HEK293 (cell line): Measurements from ENCODE around the gene MTA1.

Experiments used
- ATF2 ChIP-seq: fragments of 450-650 bp; formaldehyde crosslinking; IDR thresholded peaks from 2 replicates; pipeline ENCODE4 v1.5.1; 2016; ENCODE audit warnings: missing biosample characterization, missing genetic modification characterization, low read depth
- CTCF ChIP-seq: fragments of 450-650 bp; formaldehyde crosslinking; IDR thresholded peaks from 2 replicates; pipeline ENCODE4 v1.5.1; 2016; ENCODE audit warnings: missing biosample characterization, missing genetic modification characterization
- REST ChIP-seq: fragments of 450-650 bp; formaldehyde crosslinking; IDR thresholded peaks from 2 replicates; pipeline ENCODE4 v1.5.1; 2016; ENCODE audit warnings: missing biosample characterization, missing genetic modification characterization
- ZBTB49 ChIP-seq: fragments of 450-650 bp; formaldehyde crosslinking; IDR thresholded peaks from 2 replicates; pipeline ENCODE4 v1.5.1; 2016; ENCODE audit warnings: missing biosample characterization, missing genetic modification characterization, low read depth
- ZNF114 ChIP-seq: fragments of 450-650 bp; formaldehyde crosslinking; IDR thresholded peaks from 2 replicates; pipeline ENCODE4 v1.5.0; 2017; ENCODE audit warnings: missing biosample characterization, missing genetic modification characterization
- ZNF133 ChIP-seq: fragments of 450-650 bp; formaldehyde crosslinking; IDR thresholded peaks from 2 replicates; pipeline ENCODE4 v1.5.1; 2016; ENCODE audit warnings: missing biosample characterization, missing genetic modification characterization
- ZNF211 ChIP-seq: fragments of 450-650 bp; formaldehyde crosslinking; IDR thresholded peaks from 2 replicates; pipeline ENCODE4 v1.5.1; 2016; ENCODE audit warnings: low read depth, missing biosample characterization, missing genetic modification characterization
- ZNF248 ChIP-seq: fragments of 450-650 bp; formaldehyde crosslinking; IDR thresholded peaks from 2 replicates; pipeline ENCODE4 v1.5.1; 2017; ENCODE audit warnings: missing biosample characterization, missing genetic modification characterization
- ZNF26 ChIP-seq: fragments of 450-650 bp; formaldehyde crosslinking; IDR thresholded peaks from 2 replicates; pipeline ENCODE4 v1.5.1; 2016; ENCODE audit warnings: missing biosample characterization, missing genetic modification characterization
- ZNF513 ChIP-seq: fragments of 450-650 bp; IDR thresholded peaks from 2 replicates; pipeline ENCODE4 v1.5.1; 2018; ENCODE audit warnings: missing biosample characterization, missing genetic modification characterization
- ZNF747 ChIP-seq: fragments of 450-650 bp; formaldehyde crosslinking; IDR thresholded peaks from 2 replicates; pipeline ENCODE4 v1.5.1; 2016; ENCODE audit warnings: missing biosample characterization, missing genetic modification characterization
- ZNF785 ChIP-seq: fragments of 450-650 bp; formaldehyde crosslinking; IDR thresholded peaks from 2 replicates; pipeline ENCODE4 v1.5.1; 2016; ENCODE audit warnings: missing biosample characterization, missing genetic modification characterization
- ZNF791 ChIP-seq: fragments of 450-650 bp; formaldehyde crosslinking; IDR thresholded peaks from 2 replicates; pipeline ENCODE4 v1.5.1; 2016; ENCODE audit warnings: missing biosample characterization, missing genetic modification characterization
- ZNF792 ChIP-seq: fragments of 450-650 bp; formaldehyde crosslinking; IDR thresholded peaks from 2 replicates; pipeline ENCODE4 v1.5.1; 2016; ENCODE audit warnings: missing biosample characterization, missing genetic modification characterization

- TF ChIP-seq ZNF513 (tag by site-specific recombination) (no peak), ZNF791 (tag by site-specific recombination) (no peak), ZBTB49 (tag by site-specific recombination) (no peak), ATF2 (no peak), CTCF (tag by site-specific recombination) (no peak), ZNF114 (tag by site-specific recombination) (no peak), ZNF26 (tag by site-specific recombination) (no peak), REST (no peak), ZNF785 (tag by site-specific recombination) (no peak), ZNF133 (tag by site-specific recombination) (no peak), ZNF747 (tag by site-specific recombination) (no peak), ZNF792 (no peak), ZNF211 (no peak), ZNF248 (no peak)
These were observed 41.4 kb upstream of the MTA1 start for GRCh38 chr14:105378199-105378598.
